HG03378 (cell line): ENCODE measurements around the gene SLC25A46.
"Not testable (repeated sequence)": the region's sequence is repeated elsewhere in the genome, so short reads cannot be mapped to it uniquely, and the experiment has no call there.

Experiments used
- ATAC-seq: cut with Tn5 transposase; IDR thresholded peaks from one replicate; pipeline ENCODE4 v1.9.1; 2021; ENCODE audit warnings: mild to moderate bottlenecking, moderate library complexity; ENCODE audit not compliant: unreplicated experiment

SLC25A46 gene

GRCh38 chr5:110754181-110754580 lies 15.4 kb downstream of the SLC25A46 start:
- ATAC-seq, result no peak

GRCh38 chr5:110757118-110757729 lies 18.4 kb downstream of the SLC25A46 start:
- no peak for ATAC-seq

- ATAC-seq, result no peak
Observed at GRCh38 chr5:110760158-110760557, 21.4 kb downstream of the SLC25A46 start.

DNA sequence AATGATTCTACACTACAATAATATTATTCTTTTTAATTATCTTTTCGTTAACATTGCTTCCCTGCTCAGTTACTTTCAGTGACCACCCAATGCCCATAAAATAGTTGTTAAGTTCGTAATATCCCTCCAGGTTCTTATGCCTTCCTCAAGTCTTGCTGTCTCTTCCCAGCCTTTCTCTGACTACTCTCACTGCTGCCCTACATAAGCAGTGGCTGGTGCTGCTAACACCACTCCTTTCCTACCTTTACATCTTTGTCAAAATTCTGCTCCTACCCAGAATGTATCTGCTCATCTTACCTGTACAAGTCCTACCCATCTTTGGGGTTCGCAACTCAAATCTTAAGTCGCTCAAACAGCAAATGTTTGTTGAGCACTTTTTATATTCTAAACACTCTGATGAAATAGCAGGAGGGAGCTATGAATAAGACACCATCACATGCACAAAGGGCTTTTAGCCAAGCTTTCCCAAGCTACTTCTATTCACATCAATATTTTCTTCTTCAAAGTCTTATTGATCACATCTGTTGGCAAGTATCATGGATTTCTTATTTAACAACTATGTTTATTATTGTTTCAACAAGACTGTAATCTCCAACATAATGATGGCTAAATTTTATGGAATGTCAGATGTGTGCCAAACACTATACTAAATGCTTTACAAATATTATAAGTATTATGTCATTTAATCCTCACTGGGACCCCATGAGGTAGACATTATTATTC lies 29.5 kb downstream of the SLC25A46 start:
- no peak for ATAC-seq

DNA sequence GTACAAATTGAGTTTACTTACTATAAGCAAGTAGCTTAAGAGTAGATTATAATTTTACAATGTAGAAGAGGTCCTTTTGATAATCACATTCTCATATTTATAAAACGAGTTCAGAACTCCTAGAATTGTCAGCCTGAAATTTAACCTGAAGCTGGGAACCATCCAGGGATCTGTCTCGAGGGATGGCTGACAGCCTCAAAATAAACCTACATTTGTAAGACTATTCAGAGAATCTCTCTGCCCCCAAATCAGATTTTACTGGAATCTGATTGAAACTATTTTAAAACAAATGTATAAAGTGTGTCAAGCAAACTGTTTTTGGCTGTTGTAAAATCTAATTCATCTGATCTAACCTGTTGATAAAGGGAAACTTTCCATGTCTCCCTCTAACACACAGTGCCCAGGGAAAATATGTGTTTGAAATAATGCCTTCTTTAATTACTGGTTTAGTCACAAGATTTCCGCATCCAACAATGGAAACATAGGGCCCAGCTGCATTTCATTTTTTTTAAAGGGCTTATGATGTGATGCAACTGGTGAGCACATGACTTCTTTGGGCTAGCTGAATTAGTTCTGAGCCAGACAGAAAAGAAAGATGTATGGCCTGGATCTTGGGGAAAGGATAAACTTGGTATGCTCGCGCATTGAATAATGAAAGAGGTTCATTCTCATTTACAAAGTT lies 30.3 kb downstream of the SLC25A46 start:
- no peak for ATAC-seq

GRCh38 chr5:110770286-110770685 lies 31.5 kb downstream of the SLC25A46 start:
- ATAC-seq, result no peak

DNA sequence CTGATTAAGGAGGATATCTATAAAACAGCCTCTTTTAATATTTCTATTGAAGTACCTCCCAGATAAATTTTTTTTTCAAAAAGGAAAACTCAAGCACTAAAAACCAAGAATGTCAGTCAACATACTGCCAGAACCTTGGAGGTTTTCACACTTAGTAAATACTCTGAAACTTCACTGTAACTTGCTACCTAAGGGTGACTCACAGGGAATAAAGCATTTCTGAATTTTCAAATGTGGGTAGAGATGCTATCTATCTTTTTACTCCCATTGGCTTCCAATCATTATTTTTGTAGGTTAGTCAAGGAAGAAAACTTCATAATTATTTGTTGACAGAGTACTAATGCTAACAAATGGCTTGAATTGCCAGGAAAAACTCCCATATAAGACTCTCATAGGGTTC lies 46.1 kb downstream of the SLC25A46 start:
- ATAC-seq, result no peak

DNA sequence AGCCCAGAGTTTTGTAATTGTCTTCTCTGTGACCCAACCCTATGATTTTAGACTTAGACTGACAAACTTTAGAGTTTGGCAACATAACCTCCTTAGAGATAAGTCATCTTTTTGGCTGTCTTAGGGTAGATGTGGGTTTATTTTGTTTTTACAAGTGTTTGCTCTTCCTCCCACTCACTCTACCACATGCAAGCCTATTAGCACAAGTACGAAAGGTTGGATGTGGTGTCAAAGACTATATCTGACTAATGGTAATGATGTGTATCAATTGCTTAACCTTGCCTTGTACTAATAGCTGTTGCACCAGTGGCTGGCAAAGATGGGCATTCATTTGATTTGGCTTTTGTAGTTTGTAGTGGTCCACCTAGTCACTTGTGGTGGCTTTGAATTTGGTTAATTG lies 46.5 kb downstream of the SLC25A46 start:
- ATAC-seq, result no peak

DNA sequence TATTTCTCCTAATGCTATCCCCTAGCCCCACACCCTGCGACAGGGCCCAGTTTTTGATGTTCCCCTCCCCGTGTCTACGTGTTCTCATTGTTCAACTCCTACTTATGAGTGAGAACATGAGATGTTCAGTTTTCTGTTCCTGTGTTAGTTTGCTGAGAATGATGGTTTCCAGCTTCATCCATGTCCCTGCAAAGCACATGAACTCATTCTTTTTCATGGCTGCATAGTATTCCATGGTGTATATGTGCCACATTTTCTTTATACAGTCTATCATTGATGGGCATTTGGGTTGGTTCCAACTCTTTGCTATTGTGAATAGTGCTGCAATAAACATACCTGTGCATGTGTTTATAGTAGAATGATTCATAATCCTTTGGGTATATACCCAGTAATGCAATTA lies 49.2 kb downstream of the SLC25A46 start:
- ATAC-seq, result not testable (repeated sequence)

GRCh38 chr5:110790673-110791072 lies 51.9 kb downstream of the SLC25A46 start:
- no peak for ATAC-seq

DNA sequence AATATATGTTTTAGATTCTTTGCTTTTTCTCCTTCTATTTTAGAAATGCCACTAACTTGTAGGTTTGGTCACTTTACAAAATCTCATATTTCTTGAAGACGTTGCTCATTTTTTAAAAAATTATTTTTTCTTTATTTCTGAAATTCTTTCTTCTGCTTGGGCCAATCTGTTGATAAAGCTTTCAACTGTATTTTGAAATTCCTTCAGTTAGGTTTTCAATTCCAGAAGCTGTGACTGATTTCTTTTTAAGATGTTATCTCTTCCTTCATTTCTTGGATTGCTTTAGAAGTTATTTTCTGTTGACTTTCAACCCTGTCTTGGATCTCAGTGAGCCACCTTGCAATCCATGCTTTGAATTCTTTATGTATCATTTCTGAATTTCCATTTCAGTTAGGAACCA lies 64.2 kb downstream of the SLC25A46 start:
- ATAC-seq, result no peak

DNA sequence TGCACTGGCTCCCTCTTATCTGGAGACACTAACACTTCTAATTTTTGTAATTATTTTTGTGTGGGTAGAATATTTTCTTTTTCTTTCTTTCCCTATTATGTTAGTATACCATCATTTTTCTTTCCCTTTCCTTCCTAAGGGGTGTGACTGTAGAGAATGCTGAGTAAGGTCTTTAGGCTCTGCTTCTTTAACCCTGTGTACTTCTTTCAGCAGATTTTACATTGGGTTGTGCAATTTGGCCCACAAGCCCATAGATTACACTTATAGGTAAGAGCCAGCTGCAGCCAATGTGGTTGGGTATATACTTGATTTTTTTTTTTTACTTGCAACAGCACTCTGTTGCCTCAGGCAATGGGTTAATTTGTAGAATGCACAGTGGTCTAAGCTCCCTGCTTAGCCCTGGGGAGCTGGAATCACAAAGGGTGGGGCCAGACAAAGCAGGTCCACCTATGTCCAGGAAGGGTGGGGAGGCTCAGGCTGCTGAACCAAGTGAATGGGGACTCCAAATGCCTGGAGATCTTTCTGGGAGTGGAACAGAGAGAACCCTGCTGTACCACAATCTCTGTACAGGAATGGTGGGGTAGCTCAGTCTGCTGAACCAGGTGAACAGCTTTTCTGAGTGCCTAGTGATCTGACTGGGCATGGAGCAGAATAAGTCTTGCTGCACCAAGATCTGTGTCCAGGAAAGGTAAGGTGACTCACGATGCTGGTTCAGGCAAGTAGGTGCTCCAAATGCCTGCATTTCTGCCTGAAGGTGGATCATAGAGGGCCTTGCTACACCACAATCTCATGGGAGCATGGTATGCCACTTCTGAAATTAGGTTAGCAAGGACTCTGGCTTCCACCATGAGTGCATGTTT lies 64.9 kb downstream of the SLC25A46 start:
- no peak for ATAC-seq

DNA sequence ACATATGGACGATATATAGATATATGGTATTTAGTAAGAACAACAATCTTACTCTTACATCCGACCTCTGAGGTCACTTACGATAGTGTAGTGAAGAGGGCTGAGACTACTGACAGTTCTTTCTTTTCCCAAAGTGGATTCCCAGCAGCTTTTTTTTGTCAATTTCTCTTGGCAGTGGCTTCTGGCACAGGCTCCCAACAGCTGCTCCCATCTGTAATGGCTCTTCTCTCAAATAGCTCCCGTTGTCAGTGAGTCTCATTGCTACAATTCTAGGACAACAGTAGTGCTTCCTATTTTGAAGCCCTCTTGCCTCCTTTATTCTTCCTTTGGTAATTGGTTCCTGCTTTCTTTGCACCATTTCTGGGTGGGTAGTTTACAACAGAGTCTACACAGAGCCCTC lies 68.4 kb downstream of the SLC25A46 start:
- ATAC-seq, result no peak

GRCh38 chr5:110809006-110809405 lies 70.2 kb downstream of the SLC25A46 start:
- ATAC-seq, result no peak
